Fibroblast of peridontal ligament (primary cell): ENCODE results near the gene XPNPEP1.
A peak's percentile ranks its signal among the peaks of the same experiment; 100 is the strongest.

Source experiments
- DNase-seq: peaks from one replicate; pipeline ENCODE4 v3.0.0-alpha.2; 2010; ENCODE audit errors: extremely low read depth

The XPNPEP1 gene

DNA sequence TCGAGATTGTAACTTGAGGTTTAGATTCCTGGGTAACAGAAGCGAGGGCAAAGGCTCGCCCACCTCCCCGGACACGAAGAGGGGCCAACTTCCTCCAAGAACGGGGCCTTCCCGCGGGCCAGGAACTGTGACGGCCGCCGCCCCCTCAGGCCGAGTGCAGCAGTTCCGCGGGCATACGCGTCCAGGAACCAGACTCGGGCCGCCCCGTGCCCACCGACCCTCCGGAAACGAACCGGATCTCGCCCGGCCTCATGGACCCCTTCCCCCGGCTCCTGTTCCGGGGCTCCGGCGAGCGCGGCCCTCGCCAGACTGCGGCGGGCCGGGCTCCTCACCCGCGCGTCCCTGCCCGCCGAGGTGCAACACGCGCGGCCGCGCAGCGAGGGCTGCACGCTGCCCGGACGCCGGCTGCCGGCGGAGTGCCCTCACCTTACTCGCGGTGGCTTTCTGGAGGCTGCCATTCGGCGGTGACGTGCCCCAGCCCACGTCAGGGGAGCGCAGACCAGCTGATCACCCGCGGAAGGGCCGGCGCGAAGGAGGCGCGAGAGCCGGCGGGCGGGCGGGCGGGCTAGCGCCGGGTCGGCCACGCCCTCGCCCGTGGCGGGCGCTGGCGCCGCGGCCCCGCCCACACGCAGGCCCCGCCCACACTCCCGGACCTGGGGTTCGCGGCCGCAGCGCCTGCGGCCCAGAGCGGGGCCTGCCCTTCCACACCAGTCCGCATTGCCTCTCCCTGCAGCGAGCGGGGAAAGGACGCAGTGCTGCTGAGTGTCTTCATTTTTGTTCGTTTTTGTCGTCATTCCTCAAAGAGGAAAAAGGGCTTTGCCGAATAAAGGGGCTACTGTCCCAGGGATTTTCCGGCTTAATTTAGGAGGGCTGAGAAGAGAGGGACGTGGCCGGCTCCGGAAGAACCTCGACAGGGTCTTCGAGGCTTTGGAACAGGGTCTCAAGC, at the start of gene XPNPEP1:
Gene XPNPEP1 (minus strand): TSS at position 536 of the 946 bp plus-strand sequence. CDS start 78 bp downstream, at position 458.
- DNase-seq, result peak; percentile 75

DNA sequence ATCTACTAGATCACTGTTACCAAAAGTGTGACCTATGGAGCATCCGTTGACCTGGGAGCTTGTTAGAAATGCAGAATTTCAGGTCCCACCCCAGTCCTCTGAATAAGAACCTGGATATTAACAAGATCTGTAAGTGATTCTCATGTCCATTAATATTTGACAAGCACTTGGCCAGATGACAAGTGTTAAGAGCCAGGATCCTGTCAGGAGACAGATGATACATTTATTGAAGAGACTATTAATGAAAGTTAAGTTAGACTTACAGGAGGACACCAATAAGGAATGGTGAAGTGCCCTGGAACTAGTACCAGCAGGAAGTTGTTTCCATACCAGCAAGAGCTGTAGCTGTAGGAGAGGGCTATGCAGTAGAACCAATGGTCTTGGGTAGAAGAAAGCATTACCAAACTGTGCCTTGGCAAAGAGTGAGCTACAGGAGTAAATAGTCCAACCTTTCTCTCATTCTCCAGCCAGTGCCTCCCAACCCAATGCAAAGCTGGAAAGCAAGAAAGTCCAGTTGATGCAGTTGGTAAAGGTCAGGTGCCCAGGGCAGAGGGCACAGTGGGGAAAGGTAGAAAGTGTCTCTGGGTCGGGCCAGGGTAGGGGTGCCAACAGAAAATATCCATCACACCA, 49.2 kb upstream of the XPNPEP1 start:
- DNase-seq, result no peak

DNA sequence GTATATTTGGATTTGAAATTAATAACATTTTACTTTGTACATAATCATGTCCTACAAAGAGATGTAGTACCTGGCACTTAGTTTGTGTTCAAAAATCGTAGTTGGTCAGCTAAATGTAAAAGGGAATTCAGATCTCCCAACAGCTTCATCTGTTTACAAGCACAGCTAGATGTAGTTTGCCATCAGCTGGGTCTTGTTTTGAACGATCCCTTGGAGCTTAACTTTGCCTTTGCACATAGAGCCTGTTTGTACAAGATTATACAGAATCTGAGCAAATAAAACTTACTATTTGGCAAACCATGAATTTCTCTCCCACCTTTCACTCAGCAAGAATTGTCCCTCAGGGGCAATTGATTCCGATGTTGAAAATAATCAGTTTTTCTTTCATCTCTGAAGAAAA, 48.3 kb upstream of the XPNPEP1 start:
- DNase-seq, result no peak

DNA sequence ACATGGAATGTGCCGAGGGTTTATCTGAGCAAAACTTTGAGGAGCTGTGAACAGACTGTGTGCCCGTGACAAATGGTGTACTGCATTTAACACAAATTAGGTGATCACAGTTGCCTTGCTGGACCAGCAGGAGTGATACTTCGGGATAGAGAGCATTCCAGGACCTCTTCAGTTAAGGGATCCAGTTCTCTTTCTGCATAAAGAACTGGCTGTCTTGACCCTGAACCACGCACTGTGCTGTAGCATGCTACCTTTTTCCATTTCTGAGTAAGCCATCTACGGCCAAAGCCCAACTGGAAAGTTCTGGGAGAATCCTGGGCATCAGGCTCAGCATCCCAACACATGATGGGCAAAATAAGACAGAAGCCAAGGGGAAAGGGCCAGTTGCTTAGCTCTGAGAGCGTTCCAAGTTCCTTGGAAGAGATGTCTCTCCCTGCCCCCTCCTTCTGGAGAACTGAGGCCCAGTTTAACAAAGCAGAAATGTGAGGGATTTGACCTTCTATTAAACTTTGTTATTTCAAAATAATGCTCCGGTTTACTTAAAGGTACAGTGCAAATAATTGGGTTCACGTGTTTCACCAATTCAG, 46.5 kb upstream of the XPNPEP1 start:
- no peak for DNase-seq

DNA sequence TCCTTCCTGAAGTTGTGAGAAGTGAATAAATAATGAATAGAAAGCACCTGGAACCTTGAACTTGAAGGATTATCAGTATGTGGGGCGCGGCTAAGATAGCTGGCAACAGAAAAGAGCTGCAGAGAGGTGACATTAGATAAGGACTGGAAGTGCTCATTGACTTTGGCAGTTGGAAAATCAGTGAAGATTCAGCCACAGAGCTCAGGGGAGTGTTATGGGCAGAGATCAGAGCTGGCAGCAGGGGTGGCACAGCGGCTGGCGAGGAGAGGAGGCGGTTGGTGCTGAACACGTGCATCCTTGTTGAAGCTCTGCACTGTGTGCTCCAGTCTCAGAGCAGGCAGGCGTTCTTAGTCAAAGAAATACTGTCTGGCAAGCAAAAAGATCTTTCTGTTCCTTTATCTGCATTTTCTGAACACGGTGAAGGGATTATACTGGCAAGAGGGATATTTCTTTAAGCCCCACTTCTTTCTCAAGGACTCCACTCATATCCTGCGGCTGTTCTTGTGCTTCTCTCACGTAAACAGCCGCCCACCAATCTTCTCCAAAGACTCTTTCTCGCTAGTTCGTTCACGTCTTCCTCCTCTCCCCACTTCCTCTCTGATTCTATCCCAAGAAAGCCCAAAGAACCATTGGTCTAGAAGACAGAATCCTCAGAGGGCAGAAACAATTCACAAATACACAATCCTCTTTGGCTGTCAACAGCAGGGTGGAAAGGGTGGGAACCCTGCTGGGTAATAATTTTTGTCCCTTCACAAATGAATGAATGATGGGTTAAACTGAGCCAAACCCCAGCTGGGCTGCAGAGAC, 45.8 kb upstream of the XPNPEP1 start:
- no peak for DNase-seq

DNA sequence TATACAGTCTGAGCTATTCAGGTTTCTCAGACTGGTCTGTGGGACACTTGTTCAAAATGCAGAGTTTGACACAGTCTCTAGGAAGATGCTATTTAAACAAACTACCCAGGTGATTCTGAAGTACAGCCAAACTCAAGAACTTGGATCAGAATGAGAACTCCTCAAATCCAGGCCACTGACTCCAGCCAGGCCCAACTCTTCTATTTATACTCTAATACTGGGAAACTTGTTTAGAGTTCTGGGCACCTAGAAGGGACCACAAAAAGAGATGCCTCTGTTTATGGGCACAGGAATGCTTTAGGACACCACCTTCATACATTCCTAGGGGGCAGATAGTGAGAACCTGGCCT, 44.4 kb upstream of the XPNPEP1 start:
- DNase-seq, result no peak

DNA sequence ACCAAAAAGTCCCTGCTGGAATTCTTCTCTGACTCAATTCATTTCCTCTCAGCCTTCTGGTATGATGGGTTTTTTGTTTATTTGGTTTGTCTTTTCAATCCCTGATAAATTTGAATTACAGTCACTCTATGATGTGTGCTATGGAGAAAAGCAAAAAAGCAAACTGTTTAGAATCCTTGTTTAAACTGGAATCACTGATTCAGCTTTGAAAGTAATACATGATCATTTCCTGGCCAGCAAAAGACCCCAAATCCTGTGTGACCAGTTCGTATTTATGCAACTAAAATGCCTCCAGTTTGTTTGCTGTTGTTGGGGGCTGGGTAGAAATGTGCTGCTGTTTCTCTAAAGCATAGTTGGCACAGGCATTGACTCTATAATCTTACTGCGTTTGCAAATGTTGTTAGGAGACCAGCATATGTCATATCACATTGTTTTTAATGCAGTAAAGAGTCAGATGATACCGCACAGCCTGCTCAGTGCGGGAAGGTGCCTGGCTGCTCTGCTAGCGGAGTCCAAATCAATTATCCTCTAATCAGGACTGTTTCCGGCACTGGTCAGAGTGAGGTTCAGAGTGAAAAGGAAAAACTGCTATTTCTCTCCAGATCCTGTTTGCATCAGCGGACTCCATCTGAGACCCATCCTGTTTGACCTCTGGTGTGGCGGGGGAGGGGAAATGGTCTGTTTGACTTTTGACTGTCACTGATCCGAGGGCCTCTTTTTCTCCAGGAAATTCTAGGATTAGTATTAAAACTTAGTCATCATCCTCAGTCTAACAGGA, 43.8 kb upstream of the XPNPEP1 start:
- DNase-seq, result peak; percentile 76

DNA sequence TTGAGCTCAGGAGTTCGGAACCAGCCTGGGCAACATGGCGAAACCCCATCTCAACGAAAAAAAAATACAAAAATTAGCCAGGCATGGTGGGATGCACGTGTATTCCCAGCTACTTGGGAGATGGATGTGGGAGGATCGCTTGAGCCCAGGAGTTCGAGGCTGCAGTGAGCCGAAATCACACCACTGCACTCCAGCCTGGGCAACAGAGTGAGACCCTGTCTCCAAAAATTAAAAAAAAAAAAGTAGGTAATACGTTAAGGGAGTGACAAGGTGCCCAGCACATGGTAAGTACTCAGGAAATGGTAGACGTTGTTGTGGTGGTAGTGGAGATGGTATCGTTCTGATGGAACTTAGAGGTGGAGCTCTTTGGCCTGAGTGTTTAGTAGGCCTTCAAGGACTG, 41.0 kb upstream of the XPNPEP1 start:
- no peak for DNase-seq

DNA sequence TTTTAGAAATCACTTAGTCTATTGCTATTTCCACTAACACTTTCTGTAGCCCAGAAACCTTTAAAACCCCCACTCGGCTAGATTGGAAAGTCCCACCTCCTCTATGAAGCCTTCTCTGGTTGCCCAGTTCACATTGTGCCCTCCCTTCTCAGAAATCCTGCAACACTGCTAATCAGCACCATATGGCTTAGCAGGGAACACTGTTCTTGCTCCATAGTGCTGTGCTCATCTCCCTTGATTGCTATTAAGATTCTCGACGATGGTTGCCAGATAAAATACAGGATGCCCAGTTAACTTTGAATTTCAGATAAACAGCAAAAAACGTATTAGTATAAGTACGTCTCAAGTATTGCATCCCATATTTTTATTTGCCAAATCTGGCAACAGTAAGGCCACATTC, 40.1 kb upstream of the XPNPEP1 start:
- DNase-seq, result peak; percentile 95

DNA sequence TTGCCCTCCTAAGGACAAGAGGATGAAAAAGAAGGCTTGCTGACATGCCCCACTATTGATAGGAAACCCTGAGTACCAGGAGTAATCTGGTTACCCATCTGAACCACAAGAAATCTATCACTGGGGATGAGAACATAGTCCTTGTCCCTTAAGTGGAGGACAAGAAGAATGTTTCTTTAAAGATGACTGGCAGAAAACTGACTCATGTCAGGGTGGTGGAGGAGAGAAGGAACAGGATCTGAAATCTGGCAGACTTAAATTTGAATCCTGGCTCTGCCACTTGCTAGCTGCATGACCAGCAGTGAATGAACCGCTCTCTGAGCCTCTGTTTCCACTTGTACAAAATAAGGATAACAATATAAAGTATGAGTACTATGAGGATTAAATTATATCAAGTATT, 38.9 kb upstream of the XPNPEP1 start:
- peak; percentile 34 for DNase-seq

DNA sequence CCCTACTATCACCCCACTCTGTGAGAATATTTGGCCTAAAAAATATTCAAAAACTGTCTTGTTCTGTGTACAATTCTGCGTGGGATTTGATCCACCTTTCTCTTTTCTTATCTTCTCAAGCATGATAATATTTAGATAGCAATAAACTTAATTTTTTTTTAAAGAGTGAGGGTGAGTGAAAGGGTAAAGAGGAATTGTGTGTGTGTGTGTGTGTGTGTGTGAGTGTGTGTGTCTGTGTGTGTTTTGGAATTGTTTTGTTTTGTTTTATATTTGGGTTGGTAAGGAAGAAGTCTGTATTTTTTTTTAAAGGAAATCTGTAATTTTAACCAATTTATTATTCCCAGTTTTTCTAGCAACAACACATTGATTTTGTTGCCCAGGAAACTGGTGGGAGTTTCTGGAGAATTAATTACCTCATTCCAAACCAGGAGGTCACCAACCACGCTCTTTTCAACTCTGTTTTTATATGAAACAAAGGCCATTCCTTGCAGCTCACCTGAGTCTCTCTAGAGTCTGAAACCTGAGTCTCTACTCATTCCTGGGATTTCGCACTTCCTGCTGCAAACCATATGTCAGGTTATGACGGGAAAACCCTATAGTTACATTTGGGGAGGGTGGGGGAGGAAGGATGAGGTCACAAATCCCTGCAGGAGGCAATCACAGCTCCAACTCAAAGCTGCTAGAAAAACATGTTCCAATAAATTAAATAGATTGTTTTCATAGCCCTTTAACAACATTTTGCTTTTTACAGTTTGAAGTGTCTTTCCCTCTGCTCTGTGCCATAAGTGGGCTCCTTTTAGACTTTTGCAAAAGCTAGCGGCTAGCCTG, 38.1 kb upstream of the XPNPEP1 start:
- peak; percentile 42 for DNase-seq

DNA sequence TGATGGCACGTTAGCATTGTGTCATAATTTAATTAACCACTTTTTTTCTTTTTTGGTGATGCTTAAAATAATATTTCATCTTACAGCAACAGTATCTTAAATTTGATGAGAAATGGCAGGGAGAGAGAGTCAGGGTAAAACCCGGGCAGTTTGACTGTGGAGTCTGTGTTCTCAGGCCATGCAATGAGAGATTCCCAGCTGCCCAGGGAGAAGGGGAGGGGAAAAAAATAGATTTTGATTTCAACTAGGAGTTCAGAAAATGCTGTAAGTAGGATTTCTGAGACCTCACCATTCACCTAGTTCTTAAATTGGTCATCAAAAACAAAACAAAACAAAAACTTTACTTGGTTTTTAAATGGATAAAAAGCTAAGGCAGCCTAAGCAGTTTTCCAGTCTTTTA, 37.4 kb upstream of the XPNPEP1 start:
- no peak for DNase-seq

DNA sequence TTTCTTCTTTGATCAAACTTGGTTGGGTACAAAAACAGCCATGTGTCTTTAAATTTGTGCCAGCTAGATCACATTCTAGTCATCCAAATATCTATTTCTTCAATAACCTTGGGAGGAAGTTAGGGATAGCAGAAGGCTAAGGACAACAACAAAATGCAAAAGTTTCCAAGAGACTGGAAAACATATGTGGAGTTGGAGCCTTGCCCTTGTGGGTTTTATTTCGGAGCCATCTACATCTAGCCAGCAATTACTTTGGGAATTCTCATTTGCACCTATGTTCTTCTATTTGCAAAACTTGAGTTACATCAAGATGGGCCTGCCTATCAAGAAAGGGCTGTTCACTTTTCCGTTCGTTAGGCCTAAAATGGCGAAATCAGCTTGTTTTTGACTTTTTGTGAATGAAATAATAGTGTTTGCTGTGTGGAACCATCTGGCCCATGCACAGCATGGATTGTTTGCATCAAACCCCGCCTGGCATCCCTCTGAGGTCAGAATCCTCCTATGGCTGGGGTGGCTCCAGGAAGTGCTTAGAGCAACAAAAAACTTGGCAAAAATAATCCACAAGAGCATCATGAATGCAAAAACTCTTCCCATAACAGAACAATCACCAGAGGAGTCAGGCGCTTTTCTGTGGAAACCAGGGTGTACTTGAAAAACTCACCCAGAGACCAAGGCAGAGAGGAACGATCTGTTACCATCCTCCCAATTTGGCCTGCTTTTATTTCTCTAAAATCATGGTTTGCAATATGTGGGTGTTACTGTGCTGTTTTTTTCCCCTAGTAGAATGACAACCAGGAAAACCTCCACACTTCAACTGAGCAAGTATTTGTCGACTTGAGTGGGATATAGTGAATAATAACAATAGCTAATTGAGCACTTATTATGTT, 36.2 kb upstream of the XPNPEP1 start:
- peak; percentile 40 for DNase-seq

DNA sequence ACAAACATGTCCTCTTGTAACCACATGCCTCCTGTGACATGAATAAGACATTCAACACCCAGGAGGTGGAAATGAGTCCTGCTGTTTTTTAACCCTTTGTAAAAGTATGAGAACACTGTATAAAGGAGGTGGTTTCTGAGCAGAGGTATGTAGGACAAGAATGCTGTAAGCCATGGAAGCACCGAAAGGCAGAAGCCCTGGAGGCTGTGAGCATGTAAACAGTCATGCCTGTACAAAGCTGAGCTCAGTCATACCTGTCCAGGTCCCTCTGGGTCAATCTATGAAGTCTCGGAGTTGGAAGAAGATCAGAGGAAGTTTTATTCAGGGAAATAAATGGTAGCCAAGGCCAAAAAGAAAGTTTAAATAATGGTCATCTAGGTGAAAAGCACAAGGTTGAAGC, 34.7 kb upstream of the XPNPEP1 start:
- DNase-seq, result no peak

DNA sequence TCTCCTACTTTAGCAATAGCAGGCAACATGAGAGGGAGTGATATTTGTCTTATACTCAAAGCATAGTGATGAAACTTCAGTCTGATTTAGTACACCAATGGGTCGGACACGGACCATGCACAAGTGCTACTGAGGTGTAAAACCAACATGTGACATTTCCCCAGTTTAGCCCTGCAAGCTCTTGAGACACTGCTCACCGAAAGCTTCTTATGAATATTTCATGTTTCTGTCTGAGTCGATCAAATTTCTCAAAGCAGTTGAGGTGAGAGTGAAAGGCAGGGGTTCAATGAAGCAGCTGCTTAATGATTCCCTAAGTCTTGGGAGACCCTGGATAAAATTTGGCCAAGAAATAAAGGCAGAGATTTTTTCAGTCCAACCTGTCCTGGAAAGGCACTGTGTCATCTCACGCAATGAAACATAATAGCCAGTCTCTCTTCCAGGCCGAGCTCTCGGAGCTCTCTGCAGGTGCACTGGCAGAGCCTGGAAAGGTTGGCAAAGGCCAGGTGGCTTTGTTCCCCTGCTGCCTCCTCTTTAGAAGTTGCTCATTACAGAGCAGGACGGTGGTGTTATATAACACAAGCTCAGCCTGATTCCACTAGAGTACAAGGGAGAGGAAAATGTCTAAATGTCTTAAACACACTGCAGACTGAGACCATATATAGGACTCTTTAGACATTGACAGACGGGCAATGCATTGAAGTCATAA, 33.9 kb upstream of the XPNPEP1 start:
- DNase-seq, result no peak

DNA sequence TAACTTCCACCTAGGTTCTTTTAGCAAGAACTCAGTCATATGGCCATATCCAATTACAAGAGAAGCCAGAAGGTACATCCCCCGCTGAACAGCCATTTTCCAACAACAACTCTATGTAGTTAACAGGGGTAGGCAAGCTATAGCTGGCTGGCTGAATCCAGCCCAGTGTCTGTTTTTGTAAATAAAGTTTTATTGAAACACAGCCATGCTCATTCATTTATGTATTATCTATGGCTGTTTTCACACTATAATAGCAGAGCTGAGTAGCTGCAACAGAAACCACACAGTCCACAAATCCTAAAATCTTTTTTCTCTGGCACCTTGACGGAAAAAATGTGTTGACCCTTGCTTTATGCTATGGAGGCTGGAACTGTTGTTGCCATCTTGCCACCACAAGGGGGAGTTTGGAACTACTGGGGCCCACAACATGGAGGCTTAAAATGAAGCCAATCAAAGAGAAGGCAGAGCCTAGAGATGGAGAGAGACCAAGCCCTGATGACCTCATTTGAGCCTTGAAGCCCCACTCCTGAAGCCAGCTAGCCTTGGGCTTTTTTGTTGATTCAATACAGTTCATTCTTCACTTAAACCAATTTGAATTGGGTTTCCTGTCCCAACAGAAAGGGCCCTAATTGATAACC, 33.3 kb upstream of the XPNPEP1 start:
- peak; percentile 55 for DNase-seq

DNA sequence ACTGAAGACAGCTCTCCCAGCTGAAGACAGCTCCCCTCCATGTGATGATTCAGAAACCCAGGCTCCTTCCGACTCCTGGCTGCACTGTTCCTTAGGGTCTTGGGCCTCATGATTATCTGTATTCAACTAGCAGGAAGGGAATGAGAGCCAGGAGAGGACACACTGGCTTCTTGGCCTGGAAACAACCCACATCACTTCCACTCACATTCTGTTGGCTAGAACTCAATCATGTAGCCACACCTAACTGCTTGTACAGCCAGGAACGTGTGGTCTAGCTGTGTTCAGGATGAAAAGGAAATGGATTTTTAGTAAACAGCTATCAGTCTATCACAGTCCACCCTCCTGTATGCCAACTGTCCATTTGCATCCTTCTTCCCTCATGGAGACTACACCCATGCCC, 30.5 kb upstream of the XPNPEP1 start:
- DNase-seq, result no peak

DNA sequence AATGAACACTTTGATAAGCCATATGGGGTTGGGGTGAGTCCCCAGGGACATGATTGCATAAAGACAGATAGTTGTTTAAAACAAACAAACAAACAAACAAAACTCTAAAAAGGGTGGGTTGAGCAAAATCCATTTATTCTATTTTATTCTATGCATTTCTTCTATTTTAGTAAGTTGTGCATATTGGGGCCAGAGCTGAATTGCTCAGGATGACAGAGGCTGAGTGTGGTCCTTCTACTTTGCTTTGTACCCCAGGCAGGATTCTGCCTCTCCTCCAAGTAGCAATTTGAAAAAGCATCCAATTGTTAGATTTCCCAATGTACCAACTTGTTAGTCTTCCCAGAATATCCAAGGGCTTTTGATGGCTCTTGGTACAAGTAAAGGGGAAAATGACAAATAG, 29.2 kb upstream of the XPNPEP1 start:
- DNase-seq, result no peak
